GM13977 (cell line): ENCODE results near the gene TEX50.
"Not testable (repeated sequence)": the region's sequence is repeated elsewhere in the genome, so short reads cannot be mapped to it uniquely, and the experiment has no call there.

ENCODE experiments used
- DNase-seq: peaks from one replicate; pipeline ENCODE4 v3.0.0; 2012; ENCODE audit warnings: low spot score
- CTCF ChIP-seq: IDR thresholded peaks from 2 replicates; pipeline ENCODE4 v1.5.1; 2012; ENCODE audit warnings: mild to moderate bottlenecking, control low read depth; ENCODE audit not compliant: insufficient read depth; ENCODE audit errors: extremely low read depth, missing control alignments
- in situ Hi-C: fragments of 300-500 bp; cut with MboI; formaldehyde crosslinking; loops from one replicate; pipeline ENCODE4 v1.12.0; 2022; ENCODE audit warnings: low sequenced_read_pairs, low pct_unique_long_range_greater_than_20kb, mixed read lengths, inconsistent platforms; ENCODE audit not compliant: unreplicated experiment

Gene TEX50

GRCh38 chr1:173639102-173639501 is 4.0 kb downstream of the TEX50 start:
- DNase-seq = no peak
- in situ Hi-C loops = no loop called here
- TF ChIP-seq CTCF = no peak

GRCh38 chr1:173642450-173643139 is 7.5 kb downstream of the TEX50 start:
- DNase-seq, in situ Hi-C loops: not testable (repeated sequence)

DNA sequence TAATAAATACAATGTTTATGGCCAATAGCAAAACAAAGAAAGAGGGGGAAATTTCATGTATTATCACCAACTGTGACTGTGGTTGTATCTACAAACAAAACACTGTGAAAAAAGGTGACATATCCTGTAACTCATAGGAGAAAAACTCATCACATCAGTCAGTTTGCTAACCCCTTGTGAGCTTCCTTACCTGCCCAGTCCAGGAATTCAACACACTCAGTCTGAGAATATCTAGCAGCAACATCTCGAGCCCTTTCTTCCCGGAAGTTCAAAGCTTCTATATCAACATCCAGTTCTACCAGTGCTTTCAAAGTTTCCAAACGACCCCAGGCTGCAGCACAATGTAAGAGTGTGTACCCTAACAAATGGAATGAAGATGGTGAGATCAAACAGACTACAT is 11.5 kb downstream of the TEX50 start:
- in situ Hi-C loops = no loop called here
- DNase-seq = no peak
- no peak for TF ChIP-seq CTCF

GRCh38 chr1:173648880-173649605 is 13.9 kb downstream of the TEX50 start:
- no peak for DNase-seq
- TF ChIP-seq CTCF = no peak
- in situ Hi-C loops = no loop called here

DNA sequence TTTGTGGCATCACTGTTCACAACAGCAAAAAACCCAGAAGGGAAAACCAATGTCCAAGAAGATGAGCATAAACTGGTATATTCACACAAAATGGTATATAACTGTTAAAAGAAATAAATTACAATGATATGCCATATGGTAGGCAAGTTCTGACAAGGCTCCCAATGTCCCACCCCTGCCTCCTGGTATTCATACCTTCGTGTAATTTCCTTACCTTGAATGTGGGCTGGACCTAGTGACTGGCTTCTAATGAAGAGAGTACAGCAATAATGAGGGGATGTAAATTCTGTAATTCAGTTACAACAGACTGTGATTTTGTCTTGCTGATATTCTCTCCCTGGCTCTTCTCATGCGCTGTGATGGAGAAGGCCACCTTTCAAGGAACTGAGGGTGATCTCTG is 25.2 kb downstream of the TEX50 start:
- in situ Hi-C loops = no loop called here
- no peak for DNase-seq
- TF ChIP-seq CTCF = no peak

- in situ Hi-C loops = no loop called here
- TF ChIP-seq CTCF = no peak
- no peak for DNase-seq
Measured at GRCh38 chr1:173661271-173661670, 26.1 kb downstream of the TEX50 start.

- DNase-seq = no peak
- in situ Hi-C loops = no loop called here
- no peak for TF ChIP-seq CTCF
Measured at GRCh38 chr1:173661763-173662162, 26.6 kb downstream of the TEX50 start.
